Tibial nerve (tissue), 4 donors: ENCODE data around the gene UBE2L3.

Experiments used
- CTCF ChIP-seq, 5 experiments: fragments of 200-600 bp in 3 of 5; fragments of 450-650 bp in 2 of 5; sonication (generic) in 3 of 5; IDR thresholded peaks; one replicate each; pipeline ENCODE4 v1.5.1; 2016 to 2019; ENCODE audit warnings: antibody characterized with exemption in 5 of 5, mild to moderate bottlenecking in 3 of 5, moderate library complexity in 2 of 5
- EP300 ChIP-seq, 2 donors: sonication (generic); formaldehyde crosslinking; IDR thresholded peaks; one replicate each; pipeline ENCODE4 v1.6.1; 2017; ENCODE audit warnings: antibody characterized with exemption in 2 of 2, mild to moderate bottlenecking in 1 of 2

GRCh38 chr22:21590809-21591641 lies 23.5 kb downstream of the UBE2L3 start:
- no peak for TF ChIP-seq EP300 (IDR thresholded peaks at IDR 0.05)
- no peak for TF ChIP-seq CTCF (IDR thresholded peaks at IDR 0.05)
